PFSK-1 (cell line): ENCODE measurements around the gene EFCAB6.

ENCODE experiments used
- FOXP2 ChIP-seq: optimal IDR thresholded peaks from 2 replicates; pipeline ENCODE3; 2011; ENCODE audit warnings: borderline replicate concordance, control low read depth, inconsistent platforms; ENCODE audit not compliant: insufficient read depth; ENCODE audit errors: extremely low read length, extremely low read depth
- POLR2AphosphoS5 ChIP-seq: IDR thresholded peaks from 2 replicates; pipeline ENCODE4 v1.6.1; 2012; ENCODE audit warnings: low read depth, mild to moderate bottlenecking, control low read depth, low read length, moderate library complexity
- REST ChIP-seq, 2 experiments: IDR thresholded peaks; 2 replicates each; pipeline versions ENCODE4 v1.6.1 to v1.8.0; 2011 to 2012; ENCODE audit warnings: low read depth in 2 of 2, low read length in 2 of 2, control low read depth in 1 of 2, inconsistent platforms in 1 of 2, mild to moderate bottlenecking in 1 of 2, moderate library complexity in 1 of 2; ENCODE audit not compliant: insufficient read depth in 1 of 2
- SIN3A ChIP-seq: IDR thresholded peaks from 2 replicates; pipeline ENCODE4 v1.6.1; 2012; ENCODE audit warnings: mild to moderate bottlenecking, low read length, moderate library complexity, borderline replicate concordance; ENCODE audit not compliant: insufficient read depth
- TAF1 ChIP-seq: IDR thresholded peaks from 2 replicates; pipeline ENCODE4 v1.6.1; 2012; ENCODE audit warnings: low read length, control low read depth, borderline replicate concordance; ENCODE audit not compliant: insufficient read depth

EFCAB6 gene

DNA sequence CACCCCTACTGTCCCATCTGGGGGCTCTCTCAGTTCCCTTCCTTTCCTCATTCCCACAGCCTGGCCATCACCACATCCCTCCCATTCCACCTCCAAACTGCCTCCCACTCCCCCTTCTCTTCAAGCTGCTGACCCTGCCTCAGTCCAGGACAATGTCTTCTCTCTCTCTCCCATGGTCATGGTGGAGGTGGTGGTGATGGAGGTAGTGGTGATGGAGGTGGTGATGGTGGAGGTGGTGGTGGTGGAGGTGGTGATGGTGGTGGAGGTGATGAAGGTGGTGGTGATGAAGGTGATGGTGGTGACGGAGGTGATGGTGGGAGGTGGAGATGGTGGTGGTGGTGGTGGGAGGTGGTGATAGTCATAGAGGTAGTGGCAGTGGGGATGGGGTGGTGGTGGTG, 313.2 kb downstream of the EFCAB6 start:
- TF ChIP-seq REST (IDR thresholded peaks at IDR 0.05; ENCODE audit: insufficient read depth in 1 of 2, low read depth in 2 of 2, low read length in 2 of 2) (no peak), POLR2AphosphoS5 (no peak), SIN3A (no peak), FOXP2 (no peak)

GRCh38 chr22:43497956-43498855, 313.9 kb downstream of the EFCAB6 start:
- TF ChIP-seq FOXP2, result no peak

- no peak for TF ChIP-seq POLR2AphosphoS5
- TF ChIP-seq REST (IDR thresholded peaks at IDR 0.05; ENCODE audit: insufficient read depth in 1 of 2, low read depth in 2 of 2, low read length in 2 of 2), result no peak
- TF ChIP-seq TAF1, result no peak
- TF ChIP-seq FOXP2, result no peak
- no peak for TF ChIP-seq SIN3A
Measured at GRCh38 chr22:43493297-43493696, 318.8 kb downstream of the EFCAB6 start.

DNA sequence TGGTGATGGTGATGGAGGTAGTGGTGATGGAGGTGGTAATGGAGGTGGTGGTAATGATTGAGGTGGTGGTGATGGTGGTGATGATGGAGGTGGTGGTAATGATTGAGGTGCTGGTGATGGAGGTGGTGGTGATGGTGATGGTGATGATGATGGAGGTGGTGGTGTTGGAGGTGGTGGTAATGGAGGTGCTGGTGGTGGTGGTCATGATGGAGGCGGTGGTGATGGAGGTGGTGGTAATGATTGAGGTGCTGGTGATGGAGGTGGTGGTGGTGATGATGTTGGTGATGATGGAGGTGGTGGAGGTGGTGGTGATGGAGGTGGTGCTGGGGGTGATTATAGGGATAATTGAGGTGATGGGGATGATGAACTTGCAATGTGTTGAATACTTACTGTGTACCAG, 320.4 kb downstream of the EFCAB6 start:
- TF ChIP-seq REST (IDR thresholded peaks at IDR 0.05; ENCODE audit: insufficient read depth in 1 of 2, low read depth in 2 of 2, low read length in 2 of 2) (no peak), SIN3A (no peak), TAF1 (no peak), FOXP2 (no peak), POLR2AphosphoS5 (no peak)

DNA sequence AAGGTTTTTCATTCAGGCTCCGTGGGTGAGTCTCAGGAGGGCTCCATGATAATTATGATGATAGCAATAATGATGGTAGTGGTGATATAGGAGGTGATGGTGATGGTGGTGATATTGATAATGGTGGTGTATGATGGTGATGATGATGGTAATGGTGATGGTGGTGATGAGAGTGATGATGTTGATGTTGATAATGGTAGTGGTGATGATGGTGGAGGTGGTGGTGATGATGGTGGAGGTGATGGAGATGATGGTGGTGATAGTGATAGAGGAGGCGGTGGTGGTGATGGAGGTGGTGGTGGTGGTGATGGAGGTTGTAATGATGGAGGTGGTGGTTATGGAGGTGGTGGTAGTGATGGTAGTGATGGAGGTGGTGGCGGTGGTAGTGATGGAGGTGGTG, 320.9 kb downstream of the EFCAB6 start:
- TF ChIP-seq FOXP2 (no peak), POLR2AphosphoS5 (no peak), SIN3A (no peak), REST (IDR thresholded peaks at IDR 0.05; ENCODE audit: insufficient read depth in 1 of 2, low read depth in 2 of 2, low read length in 2 of 2) (no peak), TAF1 (no peak)
